Measurements from ENCODE around the gene EPG5.

- no peak for TF ChIP-seq POLR2A (IDR thresholded peaks at IDR 0.05)
- TF ChIP-seq POLR2AphosphoS5 (IDR thresholded peaks at IDR 0.05): no peak
- no peak for TF ChIP-seq EP300 (IDR thresholded peaks at IDR 0.05; ENCODE audit: low read depth)
- no peak for TF ChIP-seq CTCF (IDR thresholded peaks at IDR 0.05)
Measured at GRCh38 chr18:45833846-45834245, 133.3 kb downstream of the EPG5 start.
